Measurements from ENCODE around the gene TM4SF18.

DNA sequence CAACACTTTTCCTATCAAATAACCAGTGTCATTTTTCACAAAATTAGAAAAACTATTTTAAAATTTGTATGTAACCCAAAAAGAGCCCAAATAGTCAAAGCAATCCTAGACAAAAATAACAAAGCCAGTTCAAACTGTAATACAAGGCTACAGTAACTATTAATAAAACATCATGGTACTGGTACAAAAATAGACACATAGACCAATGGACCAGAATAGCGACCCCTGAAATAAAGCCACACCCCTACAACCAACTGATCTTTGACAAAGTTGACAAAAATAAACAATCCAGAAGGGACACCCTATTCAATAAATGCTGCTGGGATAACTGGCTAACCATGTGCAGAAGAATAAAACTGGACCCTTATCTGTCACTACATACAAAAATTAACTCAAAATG, 19.9 kb downstream of the TM4SF18 start:
- no peak for TF ChIP-seq CTCF (IDR thresholded peaks at IDR 0.05; ENCODE audit: poor library complexity)
- TF ChIP-seq EZH2 (IDR thresholded peaks at IDR 0.05; ENCODE audit: borderline replicate concordance), result no peak

All from hepatocyte (in vitro differentiated cells).